Head of caudate nucleus (tissue), 42 donors: ENCODE results near the gene C1QTNF9B.
"Not testable (repeated sequence)": the region's sequence is repeated elsewhere in the genome, so short reads cannot be mapped to it uniquely, and the experiment has no call there.

Experiments
- DNase-seq, 42 donors: peaks; one replicate each; pipeline versions ENCODE4 v3.0.0 to v3.0.0-alpha.2; 2020 to 2021; ENCODE audit warnings: mixed read lengths in 7 of 42
- intact Hi-C: fragments of 100-400 bp; cut with DNase I; formaldehyde crosslinking; loops from one replicate; pipeline ENCODE4 v1.15.0; 2022

The C1QTNF9B gene

GRCh38 chr13:23901365-23901764, 4.1 kb upstream of the C1QTNF9B start:
- intact Hi-C loops, result no loop called here
- no peak for DNase-seq

GRCh38 chr13:23899555-23899954, 2.3 kb upstream of the C1QTNF9B start:
- intact Hi-C loops, result no loop called here
- DNase-seq, result peak in 20 of 42 donors; percentile 32 to 79 (median 63)

- DNase-seq, result no peak
- intact Hi-C loops, result no loop called here
Observed at GRCh38 chr13:23898101-23898500, 799 bp upstream of the C1QTNF9B start.

GRCh38 chr13:23894746-23895145, 2.6 kb downstream of the C1QTNF9B start:
- intact Hi-C loops, result not testable (repeated sequence)

GRCh38 chr13:23893791-23894190, 3.5 kb downstream of the C1QTNF9B start:
- DNase-seq, intact Hi-C loops: not testable (repeated sequence)

More at GRCh38 chr13:23894746-23895145, 2.6 kb downstream of the C1QTNF9B start:
- DNase-seq, result not testable (repeated sequence)

- peak in 2 of 42 donors; percentile 24 to 28 for DNase-seq
- intact Hi-C loops, result loop anchor here (5.0 kb wide), 2 partner anchors 418 to 432 kb away; no protein-coding TSS in a partner anchor
Observed at GRCh38 chr13:23889615-23890607, 7.4 kb downstream of the C1QTNF9B start.

- DNase-seq, result peak; percentile 88 to 98 (median 95)
- intact Hi-C loops, result loop anchor here (5.0 kb wide), 2 partner anchors 417 to 433 kb away; no protein-coding TSS in a partner anchor
Observed at GRCh38 chr13:23888658-23889614, 8.4 kb downstream of the C1QTNF9B start, which contains the start of gene MIPEP. Gene MIPEP, minus strand, starts transcription at chr13:23889400. Its CDS starts 80 bp downstream, at chr13:23889320.

GRCh38 chr13:23884361-23884760, 12.9 kb downstream of the C1QTNF9B start:
- intact Hi-C loops, result not testable (repeated sequence)

GRCh38 chr13:23883255-23883654, 14.0 kb downstream of the C1QTNF9B start:
- DNase-seq, result peak in 10 of 42 donors; percentile 17 to 67 (median 30)
- intact Hi-C loops, result no loop called here

More at GRCh38 chr13:23884361-23884760, 12.9 kb downstream of the C1QTNF9B start:
- DNase-seq, result peak in 8 of 42 donors; percentile 28 to 48 (median 36)

- not testable (repeated sequence) for DNase-seq
Observed at GRCh38 chr13:23881402-23881800, 15.9 kb downstream of the C1QTNF9B start.

GRCh38 chr13:23880493-23881401, 16.6 kb downstream of the C1QTNF9B start:
- intact Hi-C loops, DNase-seq: not testable (repeated sequence)

More at GRCh38 chr13:23881402-23881800, 15.9 kb downstream of the C1QTNF9B start:
- intact Hi-C loops, result not testable (repeated sequence)

GRCh38 chr13:23877286-23877685, 20.0 kb downstream of the C1QTNF9B start:
- intact Hi-C loops, result no loop called here

GRCh38 chr13:23876265-23876664, 21.0 kb downstream of the C1QTNF9B start:
- peak in 12 of 42 donors; percentile 16 to 68 (median 44) for DNase-seq

More at GRCh38 chr13:23877286-23877685, 20.0 kb downstream of the C1QTNF9B start:
- no peak for DNase-seq

GRCh38 chr13:23871616-23872220, 25.6 kb downstream of the C1QTNF9B start:
- intact Hi-C loops, result loop anchor here (5.0 kb wide), 1 partner anchor 404 kb away; no protein-coding TSS in a partner anchor
- no peak for DNase-seq

More at GRCh38 chr13:23876265-23876664, 21.0 kb downstream of the C1QTNF9B start:
- intact Hi-C loops, result no loop called here

GRCh38 chr13:23870356-23871140, 26.8 kb downstream of the C1QTNF9B start:
- DNase-seq, result no peak
- intact Hi-C loops, result loop anchor here (5.0 kb wide), 1 partner anchor 403 kb away; no protein-coding TSS in a partner anchor

GRCh38 chr13:23868521-23868920, 28.8 kb downstream of the C1QTNF9B start:
- intact Hi-C loops, result no loop called here
- DNase-seq, result no peak
